Skin epidermis (tissue), 12 donors: ENCODE data around the gene OCIAD1.
A peak's percentile ranks its signal among the peaks of the same experiment; 100 is the strongest.
"Not testable (repeated sequence)": the region's sequence is repeated elsewhere in the genome, so short reads cannot be mapped to it uniquely, and the experiment has no call there.

ENCODE experiments used
- H3K27ac ChIP-seq, 21 experiments: fragments of 200-600 bp; sonication (generic) in 11 of 21; one replicate each; pipeline ENCODE4 v1.5.0; 2020; ENCODE audit warnings: mild to moderate bottlenecking in 3 of 21, inconsistent platforms in 2 of 21, moderate library complexity in 2 of 21
- H3K4me3 ChIP-seq, 7 experiments: fragments of 200-600 bp; sonication (generic) in 2 of 7; one replicate each; pipeline ENCODE4 v1.5.0; 2020; ENCODE audit warnings: inconsistent platforms in 2 of 7, mild to moderate bottlenecking in 2 of 7, moderate library complexity in 1 of 7

Gene OCIAD1

GRCh38 chr4:48879561-48880442, 48.9 kb downstream of the OCIAD1 start:
- Histone ChIP-seq H3K4me3 (no peak overlapping the region), H3K27ac (no peak overlapping the region)

- not testable (repeated sequence) for H3K27ac ChIP-seq, H3K4me3 ChIP-seq
Measured at GRCh38 chr4:48881646-48882045, 50.8 kb downstream of the OCIAD1 start.

GRCh38 chr4:48889750-48890149, 58.9 kb downstream of the OCIAD1 start:
- not testable (repeated sequence) for H3K4me3 ChIP-seq

GRCh38 chr4:48891028-48891619, 60.2 kb downstream of the OCIAD1 start:
- no peak overlapping the region for H3K4me3 ChIP-seq

More at GRCh38 chr4:48889750-48890149, 58.9 kb downstream of the OCIAD1 start:
- H3K27ac ChIP-seq, result not testable (repeated sequence)

GRCh38 chr4:48896845-48897244, 66.0 kb downstream of the OCIAD1 start:
- H3K27ac ChIP-seq, result no peak overlapping the region

More at GRCh38 chr4:48891028-48891619, 60.2 kb downstream of the OCIAD1 start:
- no peak overlapping the region for H3K27ac ChIP-seq

GRCh38 chr4:48898733-48899431, 68.0 kb downstream of the OCIAD1 start:
- no peak overlapping the region for H3K27ac ChIP-seq
- H3K4me3 ChIP-seq, result no peak overlapping the region

More at GRCh38 chr4:48896845-48897244, 66.0 kb downstream of the OCIAD1 start:
- no peak overlapping the region for H3K4me3 ChIP-seq

GRCh38 chr4:48899432-48899749, 68.5 kb downstream of the OCIAD1 start:
- H3K27ac ChIP-seq, result no peak overlapping the region
- H3K4me3 ChIP-seq, result no peak overlapping the region

GRCh38 chr4:48899950-48900349, 69.1 kb downstream of the OCIAD1 start:
- no peak overlapping the region for H3K27ac ChIP-seq
- no peak overlapping the region for H3K4me3 ChIP-seq

GRCh38 chr4:48901196-48901595, 70.3 kb downstream of the OCIAD1 start:
- H3K4me3 ChIP-seq, result no peak overlapping the region
- no peak overlapping the region for H3K27ac ChIP-seq

GRCh38 chr4:48902266-48902665, 71.4 kb downstream of the OCIAD1 start:
- Histone ChIP-seq H3K4me3 (no peak overlapping the region), H3K27ac (no peak overlapping the region)

GRCh38 chr4:48904101-48904500, 73.2 kb downstream of the OCIAD1 start:
- Histone ChIP-seq H3K4me3 (no peak overlapping the region), H3K27ac (no peak overlapping the region)

- H3K27ac ChIP-seq, result no peak overlapping the region
- no peak overlapping the region for H3K4me3 ChIP-seq
Measured at GRCh38 chr4:48904541-48905142, 73.8 kb downstream of the OCIAD1 start.

- peak overlapping the region in 3 of 21 experiments; percentile 69 to 93 (median 93) for H3K27ac ChIP-seq
- H3K4me3 ChIP-seq, result peak overlapping the region; percentile 50 to 89 (median 71)
Measured at GRCh38 chr4:48905363-48906015, 74.6 kb downstream of the OCIAD1 start.

- peak within 1 kb of the TSS in 20 of 21 experiments; percentile 49 to 93 (median 81) for H3K27ac ChIP-seq
Measured at GRCh38 chr4:48906206-48907173, 75.6 kb downstream of the OCIAD1 start, which contains the start of gene OCIAD2. OCIAD2 (minus strand) TSS chr4:48906774; CDS start chr4:48904549, 2,225 bp downstream.

GRCh38 chr4:48907706-48908477, 77.0 kb downstream of the OCIAD1 start:
- Histone ChIP-seq H3K4me3 (no peak overlapping the region), H3K27ac (no peak overlapping the region)

More at GRCh38 chr4:48906206-48907173, 75.6 kb downstream of the OCIAD1 start, which contains the start of gene OCIAD2:
- peak within 1 kb of the TSS; percentile 50 to 89 (median 71) for H3K4me3 ChIP-seq

GRCh38 chr4:48908687-48909086, 77.8 kb downstream of the OCIAD1 start:
- Histone ChIP-seq H3K27ac (no peak overlapping the region), H3K4me3 (no peak overlapping the region)

GRCh38 chr4:48909697-48910096, 78.8 kb downstream of the OCIAD1 start:
- Histone ChIP-seq H3K27ac (no peak overlapping the region), H3K4me3 (no peak overlapping the region)

- Histone ChIP-seq H3K4me3 (no peak overlapping the region), H3K27ac (no peak overlapping the region)
Measured at GRCh38 chr4:48910511-48910910, 79.6 kb downstream of the OCIAD1 start.
